HG03025 (cell line): Measurements from ENCODE around the gene PPP1R1C.

Experiments
- ATAC-seq: cut with Tn5 transposase; IDR thresholded peaks from one replicate; pipeline ENCODE4 v1.9.1; 2021; ENCODE audit warnings: mild to moderate bottlenecking, moderate library complexity; ENCODE audit not compliant: unreplicated experiment, low FRiP score

PPP1R1C gene

DNA sequence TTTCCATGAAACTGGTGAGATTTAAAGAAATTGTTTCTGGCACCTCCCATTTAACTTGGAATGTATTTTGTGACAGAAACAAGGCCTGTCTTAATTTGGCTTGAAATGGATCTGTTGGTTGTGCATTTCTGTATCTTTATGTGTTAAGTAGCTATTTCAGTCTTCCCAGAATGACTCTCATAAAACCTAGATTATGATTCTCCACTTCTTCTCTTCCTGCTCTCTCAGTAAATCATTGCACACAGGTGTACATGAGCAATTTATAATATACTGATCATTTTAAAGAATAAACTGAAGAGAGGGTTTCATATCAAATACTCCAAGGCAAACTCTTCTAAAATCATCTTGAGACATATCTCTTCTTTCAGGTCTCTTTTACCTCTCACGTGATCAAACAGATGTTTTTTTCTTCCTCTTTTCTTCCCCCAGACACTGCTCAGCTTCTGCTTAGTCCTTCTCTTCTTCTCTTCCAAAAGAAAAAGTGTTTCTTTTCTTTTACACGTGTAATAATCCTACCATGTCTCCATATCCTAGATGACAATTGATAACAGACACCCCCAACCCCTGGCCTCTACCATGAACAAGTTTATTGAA lies 112.0 kb downstream of the PPP1R1C start:
- no peak for ATAC-seq

DNA sequence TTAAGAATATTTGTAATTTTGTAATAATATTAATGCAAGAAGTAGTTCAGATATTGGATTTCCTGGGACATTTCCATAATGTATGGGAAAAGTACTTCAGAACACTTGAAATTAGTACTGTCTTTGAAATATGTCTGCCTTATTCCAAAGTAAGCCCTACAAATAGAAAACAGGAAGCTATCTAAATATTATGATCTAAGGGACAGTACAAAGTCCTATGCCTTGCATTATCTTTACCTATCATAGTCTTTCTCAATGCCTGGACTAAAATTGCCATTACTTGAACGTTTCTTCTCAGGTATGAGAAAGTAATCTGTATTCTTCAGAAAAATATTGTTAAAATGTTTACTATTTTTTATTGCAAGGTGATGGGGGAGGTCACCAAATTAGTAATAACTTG lies 113.0 kb downstream of the PPP1R1C start:
- no peak for ATAC-seq

DNA sequence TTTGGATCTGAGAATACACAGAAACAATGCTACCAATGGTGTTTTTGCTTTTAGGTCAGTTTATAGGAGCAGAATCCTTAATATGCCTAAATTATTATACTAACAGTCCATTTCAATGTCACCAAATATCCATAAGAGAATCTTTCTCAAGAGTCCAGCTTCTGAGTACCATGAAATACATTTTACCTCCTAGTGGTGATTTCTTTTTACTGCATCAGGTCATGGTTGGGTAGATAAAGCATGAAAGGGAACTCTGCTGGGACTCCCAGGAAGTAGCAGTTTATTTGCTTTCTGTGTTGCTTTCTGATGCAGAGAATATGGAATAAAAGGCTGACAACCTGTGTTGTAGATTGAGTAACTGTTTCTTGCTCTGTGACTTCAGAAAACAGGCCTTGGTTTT lies 115.6 kb downstream of the PPP1R1C start:
- no peak for ATAC-seq

DNA sequence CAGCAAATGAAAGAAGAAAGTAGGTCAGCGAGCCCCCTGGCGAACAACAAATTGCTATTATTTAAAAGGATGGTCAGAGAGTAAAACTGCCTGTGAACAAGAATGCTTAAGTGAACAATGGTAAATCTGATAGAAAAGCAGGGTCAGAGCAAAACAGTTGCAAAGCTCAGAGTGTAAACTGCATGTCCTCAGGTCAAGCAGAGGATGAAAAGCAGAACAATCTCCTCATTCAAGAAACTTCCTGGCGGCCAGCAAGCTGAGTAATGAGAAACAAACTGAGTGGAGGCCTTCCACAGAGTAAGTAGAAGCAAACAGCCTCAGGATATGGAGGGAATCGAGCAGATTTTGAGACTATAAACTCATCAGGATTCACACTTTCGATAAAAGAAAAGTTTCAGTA lies 117.9 kb downstream of the PPP1R1C start:
- ATAC-seq: no peak

DNA sequence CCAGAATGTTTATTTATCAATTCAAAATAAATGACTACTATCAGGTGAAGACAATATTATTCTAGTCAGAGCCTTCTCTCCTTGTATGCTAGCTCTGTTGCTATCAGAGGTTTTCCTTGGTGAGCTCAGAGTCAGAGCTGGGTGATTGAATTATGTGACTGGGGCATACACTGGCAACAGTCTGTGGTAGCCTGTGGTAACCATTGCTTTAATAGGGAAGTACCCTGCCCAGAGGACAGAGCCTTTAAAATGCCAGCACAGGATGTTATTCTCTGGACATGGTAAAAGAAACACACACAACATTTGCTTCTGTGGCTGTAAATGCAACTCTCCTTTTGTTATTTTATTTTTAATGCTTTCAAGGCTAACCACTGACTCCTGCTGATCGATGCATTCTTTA lies 124.7 kb downstream of the PPP1R1C start:
- ATAC-seq: no peak

DNA sequence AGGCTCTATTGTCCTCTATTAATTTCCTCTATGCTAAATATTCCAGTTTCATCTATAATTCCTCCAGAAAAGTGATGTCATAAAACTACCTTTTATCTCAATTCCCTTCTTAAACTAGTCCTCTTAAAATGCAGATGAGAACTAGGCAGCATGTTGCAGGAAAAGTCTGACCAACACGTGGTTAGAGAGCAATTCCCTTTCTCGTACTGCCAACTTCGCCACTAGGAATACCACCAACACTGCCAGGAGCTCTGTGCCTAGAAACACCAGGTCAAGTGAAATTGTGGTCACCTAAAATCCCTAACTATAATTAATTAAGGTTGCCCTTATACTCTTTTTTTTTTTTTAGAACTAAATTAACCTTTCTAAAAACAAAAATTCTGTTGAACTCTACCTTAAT lies 127.7 kb downstream of the PPP1R1C start:
- no peak for ATAC-seq

DNA sequence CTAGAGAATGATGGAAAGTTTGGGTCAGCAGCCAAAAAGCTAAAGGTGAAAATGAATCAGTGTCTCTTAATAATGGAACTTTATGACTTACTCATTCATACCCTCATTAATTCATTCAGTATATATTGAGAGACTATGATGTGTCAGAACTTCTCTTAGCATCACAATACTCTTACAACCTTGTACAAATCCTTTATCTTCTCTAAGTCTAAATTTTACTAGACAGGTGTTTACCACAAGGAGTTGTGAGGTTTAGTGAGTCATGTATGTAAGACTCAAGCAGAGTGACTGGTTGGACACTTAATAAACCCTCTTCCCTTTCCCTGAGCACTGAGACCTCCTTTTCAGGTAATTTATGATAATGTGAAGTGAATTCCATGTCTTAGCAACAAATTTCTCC lies 129.6 kb downstream of the PPP1R1C start:
- no peak for ATAC-seq

DNA sequence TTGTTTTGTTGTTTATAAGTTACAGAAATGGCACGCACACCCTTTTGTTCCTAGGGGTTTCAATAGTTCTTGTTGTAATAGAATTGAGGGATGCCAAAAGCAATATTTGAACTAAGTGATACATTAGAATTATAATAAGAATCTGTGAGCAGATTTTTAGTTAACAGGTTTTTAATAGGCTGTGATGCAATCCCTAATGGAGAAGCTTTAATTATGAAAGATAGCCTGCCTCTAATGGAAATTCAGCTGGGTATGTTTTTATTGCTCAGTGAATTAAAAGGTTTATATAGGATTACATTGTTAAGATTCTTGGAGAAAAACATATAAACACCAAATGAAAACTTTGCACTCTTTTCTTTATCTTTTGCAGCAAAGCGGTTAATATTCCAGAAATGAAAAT lies 131.1 kb downstream of the PPP1R1C start:
- no peak for ATAC-seq

DNA sequence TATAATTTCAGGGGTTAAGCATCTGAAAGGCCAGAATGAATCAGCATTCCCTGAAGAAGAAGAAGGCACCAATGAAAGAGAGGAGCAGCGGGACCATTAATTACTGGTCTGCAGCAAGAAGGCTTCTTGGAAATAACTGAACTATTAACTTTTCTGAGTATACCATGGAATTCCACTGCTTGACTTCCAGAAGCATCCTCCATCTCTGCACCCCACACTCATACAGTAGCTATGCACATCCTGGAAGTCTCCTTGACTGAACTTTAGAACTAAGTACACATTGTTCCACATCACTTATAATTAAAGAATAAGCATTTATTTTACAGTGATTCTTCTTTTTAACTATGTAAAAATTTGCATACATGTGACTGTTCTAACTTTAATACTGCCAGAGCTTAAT lies 131.5 kb downstream of the PPP1R1C start:
- no peak for ATAC-seq

DNA sequence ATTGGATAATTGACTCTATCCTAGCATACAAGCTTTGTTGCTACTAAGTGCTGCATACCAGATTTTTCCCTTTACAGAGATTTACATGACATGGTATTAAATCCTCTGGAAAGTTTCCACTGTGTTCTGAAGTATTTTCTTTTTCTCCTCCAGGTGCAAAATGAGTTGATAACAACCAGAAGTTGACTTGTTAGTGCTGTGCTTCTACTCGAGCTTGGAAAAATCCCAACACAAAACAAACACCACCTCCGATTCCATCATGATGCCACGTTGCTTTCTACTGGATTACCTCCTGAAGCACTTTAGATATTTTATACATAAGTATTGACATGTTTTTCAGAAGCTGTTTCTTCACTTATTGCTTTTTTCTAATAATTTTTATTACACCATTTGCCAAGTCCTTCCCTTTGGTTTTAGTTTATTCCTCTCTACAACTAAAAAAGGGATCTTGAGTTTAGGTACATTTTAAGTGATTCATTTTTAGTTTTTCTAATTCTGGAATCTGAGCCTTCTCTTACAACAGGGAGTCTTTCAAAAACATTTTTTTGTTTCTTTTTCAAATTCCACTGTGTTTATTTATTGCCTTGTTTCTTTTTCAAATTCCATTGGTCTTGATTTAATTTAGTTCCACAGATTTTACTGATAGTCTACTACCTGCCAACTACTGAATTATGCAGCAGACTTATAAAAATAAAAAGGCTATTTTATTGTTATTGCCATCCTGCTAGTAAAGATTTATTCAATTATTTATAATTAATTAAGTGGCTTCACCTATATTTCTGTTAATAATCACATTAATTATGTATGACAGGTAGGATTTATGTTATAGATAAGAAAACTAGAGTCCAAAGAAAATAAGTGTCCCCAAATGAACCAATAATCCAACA lies 143.4 kb downstream of the PPP1R1C start:
- ATAC-seq: no peak

DNA sequence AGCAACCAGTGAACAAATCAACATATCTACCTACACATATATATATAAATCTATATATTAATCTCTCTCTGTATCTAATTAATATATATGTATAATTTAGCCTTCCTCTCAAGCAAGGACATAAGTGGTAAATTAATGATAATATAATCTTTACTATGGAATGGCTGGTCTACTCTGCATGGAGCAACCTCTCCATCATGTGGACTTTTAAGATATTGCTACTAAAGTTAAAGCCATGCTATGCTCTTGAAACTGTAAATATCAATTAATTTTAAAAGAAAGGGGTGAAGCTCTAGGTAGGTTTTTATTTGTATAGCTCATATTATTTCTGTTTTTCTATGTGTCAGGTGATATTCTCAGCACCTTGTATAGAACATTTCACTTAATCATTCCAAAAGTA lies 147.0 kb downstream of the PPP1R1C start:
- ATAC-seq: no peak

DNA sequence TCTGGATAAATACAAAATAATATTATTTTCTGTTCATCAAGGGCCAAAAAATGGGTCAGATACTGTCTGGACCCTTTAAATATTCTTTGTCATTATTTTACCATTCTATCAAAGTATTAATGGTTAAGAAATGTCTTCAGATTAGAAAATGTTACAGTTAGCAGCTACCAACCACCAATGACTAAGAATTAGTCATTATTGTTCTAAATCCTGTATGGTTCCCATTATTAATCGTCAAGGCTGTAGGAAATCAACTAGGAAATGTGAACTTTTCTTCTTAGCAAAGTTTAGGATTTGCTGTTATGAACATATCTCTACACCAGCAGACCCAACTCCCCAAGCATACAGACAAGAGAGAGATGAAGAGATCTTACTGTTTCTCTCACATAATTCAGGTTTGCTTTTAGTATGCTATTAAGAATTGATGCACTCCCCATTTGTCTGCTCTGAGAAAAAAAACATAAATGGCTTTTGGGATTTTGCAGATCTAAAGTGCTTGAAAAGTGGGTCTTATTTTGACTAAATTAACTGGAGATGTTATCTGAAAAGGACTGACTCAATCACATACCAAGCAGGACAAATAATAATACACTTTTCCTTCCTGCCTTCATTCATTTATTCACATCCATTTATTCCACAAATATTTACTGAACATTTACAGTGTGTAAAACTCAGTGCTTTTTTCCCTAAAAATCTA lies 147.7 kb downstream of the PPP1R1C start:
- no peak for ATAC-seq

DNA sequence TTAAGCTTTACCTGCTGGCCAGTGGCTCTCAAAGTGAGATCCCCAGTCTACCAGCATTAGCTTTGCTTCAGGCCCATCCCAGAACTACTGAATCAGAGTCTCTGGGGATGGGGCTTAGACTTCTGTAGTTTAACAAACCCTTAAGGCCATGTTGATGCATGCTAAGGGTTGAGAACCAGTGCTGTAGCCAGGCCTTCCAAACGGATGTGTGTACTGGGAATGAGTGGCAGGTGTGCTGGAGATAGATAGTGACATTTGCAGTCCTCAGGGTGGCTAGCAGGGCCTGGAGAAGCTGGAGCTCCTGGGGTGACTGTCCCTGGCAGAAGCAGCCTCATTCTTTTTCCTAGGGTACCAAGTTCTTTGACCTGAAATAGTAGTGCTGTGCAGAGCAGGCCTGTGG lies 148.5 kb downstream of the PPP1R1C start:
- no peak for ATAC-seq

DNA sequence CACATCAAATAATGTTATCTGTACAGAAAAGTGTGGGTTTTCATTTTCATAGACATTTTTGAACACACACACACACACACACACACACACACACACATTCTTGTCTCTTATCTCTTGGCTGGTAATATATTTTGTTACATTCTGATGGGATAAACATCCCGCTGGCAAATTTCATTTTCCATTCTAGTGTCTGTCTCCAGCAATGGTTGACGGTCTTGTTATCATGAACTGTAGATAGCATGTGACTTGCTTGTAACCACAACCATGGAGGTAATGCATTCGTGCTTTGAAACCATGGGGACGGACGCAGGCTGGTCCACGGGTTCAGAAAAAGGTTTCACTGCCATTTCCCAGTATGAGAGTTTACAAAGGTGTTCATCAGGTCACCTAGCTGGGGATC lies 156.4 kb downstream of the PPP1R1C start:
- ATAC-seq: no peak

DNA sequence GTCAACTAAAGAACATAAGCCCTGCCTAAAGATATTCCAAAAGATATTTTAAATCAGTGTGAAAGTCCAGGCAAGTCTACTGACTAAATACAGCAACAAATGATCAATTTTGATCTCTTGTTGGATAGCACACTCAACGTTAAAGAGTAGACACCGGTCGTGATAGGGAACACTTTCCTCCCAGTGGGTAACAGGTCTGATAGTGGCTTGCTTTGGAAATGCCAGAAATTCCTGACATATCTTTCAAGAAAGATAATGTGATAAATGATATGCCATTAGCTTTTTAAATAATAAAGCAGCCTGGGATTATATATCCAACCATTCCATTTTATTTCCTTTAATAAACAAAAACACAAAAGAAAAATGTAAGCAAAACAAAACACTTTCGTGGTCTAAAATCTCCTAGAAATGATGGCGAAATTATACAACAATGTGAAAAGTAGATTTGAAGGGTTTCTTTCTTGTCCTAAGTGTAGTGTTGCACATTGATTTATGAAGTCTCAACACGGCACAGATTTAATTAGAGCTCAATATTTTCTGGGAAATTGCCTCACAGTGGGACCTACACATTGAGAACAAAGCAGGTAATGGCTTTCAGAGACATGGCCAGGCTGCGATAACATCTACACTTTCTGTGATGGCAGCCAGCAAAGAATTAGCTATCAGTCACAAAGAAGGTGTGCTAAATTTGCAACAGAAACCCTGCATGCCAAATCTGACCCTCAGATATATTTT lies 158.6 kb downstream of the PPP1R1C start:
- ATAC-seq: no peak

DNA sequence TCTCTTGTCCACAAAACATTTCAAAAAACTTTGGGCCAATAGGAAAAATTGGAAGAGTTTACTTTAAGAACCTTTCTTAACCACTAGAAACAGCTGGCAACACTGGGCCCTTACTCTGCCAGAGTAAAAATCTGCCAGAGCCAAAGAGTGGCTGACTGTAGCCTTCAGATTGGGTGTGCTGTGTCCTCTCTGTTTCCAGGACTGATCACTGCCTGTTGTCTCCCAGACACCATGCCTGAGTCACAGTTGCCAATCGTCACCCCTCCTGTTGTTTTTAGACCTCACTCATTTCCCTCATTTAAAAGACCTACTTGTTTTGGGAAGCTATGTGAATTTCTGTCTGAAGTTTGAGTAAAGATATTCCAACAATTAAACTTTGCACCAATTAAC lies 159.1 kb downstream of the PPP1R1C start:
- ATAC-seq: no peak

DNA sequence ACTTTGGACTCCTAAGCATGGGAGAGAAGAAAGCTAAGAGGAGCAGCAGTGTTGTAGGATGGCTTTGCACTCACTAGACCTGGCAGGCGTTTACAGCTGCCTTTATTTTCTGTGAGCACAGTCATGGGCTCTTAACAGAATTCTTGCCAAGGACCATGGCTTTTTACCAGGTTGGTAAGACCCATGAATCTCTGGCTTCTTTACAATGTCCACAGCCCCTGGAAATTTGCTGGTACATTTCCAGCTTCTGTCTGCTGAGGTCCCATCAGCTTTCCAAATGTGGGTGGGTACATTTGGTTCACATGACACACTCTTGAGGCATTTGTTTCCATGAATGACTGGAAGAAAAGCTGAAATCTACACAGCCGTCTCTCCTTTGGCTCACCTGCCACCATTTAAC lies 162.7 kb downstream of the PPP1R1C start:
- ATAC-seq: no peak

DNA sequence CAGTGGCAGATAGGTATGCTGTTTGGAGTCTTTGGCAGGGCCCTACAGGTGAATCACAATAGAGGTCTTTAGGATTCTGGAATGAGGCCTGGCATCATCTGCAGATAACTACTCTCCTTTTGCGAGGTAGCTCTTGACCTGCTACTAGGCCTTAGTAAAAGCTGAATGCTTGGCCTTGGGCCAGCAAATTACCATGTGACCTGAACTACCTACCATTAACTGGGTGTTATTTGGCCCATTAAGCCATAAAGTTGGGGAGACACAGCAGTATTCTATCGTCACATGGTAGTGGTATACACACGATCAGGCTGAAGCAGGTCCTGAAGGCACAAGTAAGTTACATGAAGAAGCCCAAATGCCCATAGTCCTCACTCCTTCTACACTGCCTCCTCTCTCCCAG lies 178.2 kb downstream of the PPP1R1C start:
- no peak for ATAC-seq

DNA sequence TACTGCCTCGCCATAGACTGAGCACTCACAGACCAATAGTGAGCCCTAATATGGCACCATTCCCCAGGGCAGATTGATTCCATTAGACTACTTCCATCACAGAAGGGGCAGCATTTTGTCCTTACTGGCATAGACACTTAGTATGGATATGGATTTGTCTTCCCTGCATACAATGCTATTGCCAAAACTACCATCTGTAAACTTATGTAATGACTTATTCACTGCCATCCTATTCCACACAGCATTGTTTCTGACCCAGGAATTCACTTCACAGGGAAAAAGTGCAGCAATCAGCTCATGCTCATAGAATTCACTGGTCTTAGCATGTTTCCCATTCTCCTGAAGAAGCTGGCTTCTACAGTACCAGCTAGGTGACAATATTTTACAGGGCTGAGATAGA lies 179.0 kb downstream of the PPP1R1C start:
- no peak for ATAC-seq

DNA sequence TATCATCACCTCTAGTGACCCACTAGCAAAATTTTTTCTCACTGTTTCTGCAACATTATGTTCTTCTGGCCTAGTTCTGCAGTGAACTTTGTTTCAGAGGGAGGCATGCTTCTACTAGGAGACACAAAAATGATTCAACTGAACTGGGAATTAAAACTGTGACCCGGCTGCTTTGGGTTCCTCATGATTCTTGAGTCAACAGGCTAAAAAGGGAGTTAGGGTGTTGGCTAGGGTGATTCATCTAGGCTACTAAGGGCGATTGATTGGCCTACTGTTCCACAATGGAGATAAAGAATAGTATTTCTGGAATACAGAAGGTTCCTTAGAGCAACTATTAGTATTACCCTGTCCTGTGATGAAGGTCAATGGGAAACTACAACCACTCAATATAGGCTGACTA lies 179.5 kb downstream of the PPP1R1C start:
- no peak for ATAC-seq

DNA sequence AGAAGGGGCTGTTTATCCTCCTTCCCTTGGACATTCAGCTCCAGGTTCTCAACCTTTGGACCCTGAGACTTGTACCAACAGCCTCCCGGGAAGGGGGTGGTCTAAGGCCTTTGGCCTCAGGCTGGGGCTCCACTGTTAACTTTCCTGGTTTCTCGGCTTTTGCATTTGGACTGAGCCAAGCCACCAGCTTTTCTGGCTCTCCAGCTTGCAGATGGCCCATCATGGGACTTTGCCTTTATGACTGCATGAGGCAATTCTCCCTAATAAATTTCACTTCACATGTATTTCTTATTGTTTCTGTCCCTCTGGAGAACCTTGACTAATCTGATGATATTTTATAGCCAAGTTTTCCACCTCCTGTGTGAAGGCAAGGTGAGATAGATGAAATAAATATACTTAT lies 180.8 kb downstream of the PPP1R1C start:
- ATAC-seq: no peak
